HG02870 (cell line): ENCODE results near the gene RAB40B.
"Not testable (repeated sequence)": the region's sequence is repeated elsewhere in the genome, so short reads cannot be mapped to it uniquely, and the experiment has no call there.

Experiments used
- ATAC-seq: cut with Tn5 transposase; IDR thresholded peaks from one replicate; pipeline ENCODE4 v1.9.1; 2021; ENCODE audit warnings: mild to moderate bottlenecking, moderate library complexity; ENCODE audit not compliant: unreplicated experiment

The RAB40B gene

GRCh38 chr17:82698065-82698973 is at the start of gene RAB40B:
TSS of gene RAB40B (minus strand) at chr17:82698698. CDS start at chr17:82698596, 102 bp downstream.
- ATAC-seq = peak; percentile 95

GRCh38 chr17:82745524-82745923 is 47.0 kb upstream of the RAB40B start:
- ATAC-seq = no peak

GRCh38 chr17:82744736-82745135 is 46.2 kb upstream of the RAB40B start:
- not testable (repeated sequence) for ATAC-seq

GRCh38 chr17:82743344-82744219 is 45.1 kb upstream of the RAB40B start:
- ATAC-seq = no peak

- ATAC-seq = no peak
Measured at GRCh38 chr17:82740906-82741759, 42.6 kb upstream of the RAB40B start.

- no peak for ATAC-seq
Measured at GRCh38 chr17:82737967-82738877, 39.7 kb upstream of the RAB40B start.

GRCh38 chr17:82736511-82737185 is 38.1 kb upstream of the RAB40B start:
- no peak for ATAC-seq

GRCh38 chr17:82734987-82735866 is 36.7 kb upstream of the RAB40B start, which contains the start of gene FN3K:
TSS of gene FN3K (plus strand) at chr17:82735615. CDS start at chr17:82735637, 22 bp downstream.
- no peak for ATAC-seq

- no peak for ATAC-seq
Measured at GRCh38 chr17:82732118-82732743, 33.7 kb upstream of the RAB40B start.

- ATAC-seq = no peak
Measured at GRCh38 chr17:82729479-82730260, 31.2 kb upstream of the RAB40B start.

GRCh38 chr17:82726427-82726826 is 27.9 kb upstream of the RAB40B start:
- no peak for ATAC-seq

- no peak for ATAC-seq
Measured at GRCh38 chr17:82723169-82723807, 24.8 kb upstream of the RAB40B start.

- ATAC-seq = no peak
Measured at GRCh38 chr17:82722341-82723013, 24.0 kb upstream of the RAB40B start.

GRCh38 chr17:82720204-82720603 is 21.7 kb upstream of the RAB40B start:
- no peak for ATAC-seq

- no peak for ATAC-seq
Measured at GRCh38 chr17:82718986-82719685, 20.6 kb upstream of the RAB40B start.
